ENCODE results near the gene DGKB. TPM values are rescaled to one million over a fixed set of nuclear protein-coding genes. Genes with fewer than 3 reads are reported as not detected.

DGKB gene
- polyA plus RNA-seq, 2 of the 4 experiments (the other 2 are of a cell fraction) = 0.01 TPM; not detected in 1

- TF ChIP-seq ELK1 (IDR thresholded peaks at IDR 0.05; ENCODE audit: low read depth, low read length) (no peak), RCOR1 (IDR thresholded peaks at IDR 0.05; ENCODE audit: low read depth, low read length) (no peak), ZC3H11A (IDR thresholded peaks at IDR 0.05) (no peak), MAFK (IDR thresholded peaks at IDR 0.05; ENCODE audit: partially characterized antibody) (no peak), BHLHE40 (IDR thresholded peaks at IDR 0.05; ENCODE audit: low read depth, low read length) (no peak), ZFP36 (IDR thresholded peaks at IDR 0.05; ENCODE audit: borderline replicate concordance, partially characterized antibody) (no peak), HEYL (CRISPR knock-in tag; IDR thresholded peaks at IDR 0.05) (no peak), HES2 (IDR thresholded peaks at IDR 0.05) (no peak), EP300 (IDR thresholded peaks at IDR 0.05) (no peak), RAD21 (conservative IDR thresholded peaks at IDR 0.05 in 1 of 2, IDR thresholded peaks at IDR 0.05 in 1 of 2) (no peak)
These were observed 607.9 kb downstream of the DGKB start (continued) for GRCh38 chr7:14294637-14295036.

- FAIRE-seq (no peak), DNase-seq (ENCODE audit: low read depth in 1 of 2, low spot score in 1 of 2) (no peak), ATAC-seq (no peak)
- TF ChIP-seq KDM1A (IDR thresholded peaks at IDR 0.05; ENCODE audit: low read depth) (no peak), ELK1 (IDR thresholded peaks at IDR 0.05; ENCODE audit: low read depth, low read length) (no peak), NPAS2 (CRISPR knock-in tag; IDR thresholded peaks at IDR 0.05; ENCODE audit: borderline replicate concordance) (no peak), HES2 (IDR thresholded peaks at IDR 0.05) (no peak), USF2 (IDR thresholded peaks at IDR 0.05) (no peak), PBX3 (IDR thresholded peaks at IDR 0.05) (no peak), CBX2 (IDR thresholded peaks at IDR 0.05; ENCODE audit: borderline replicate concordance, low read depth) (no peak), FOXS1 (CRISPR knock-in tag; IDR thresholded peaks at IDR 0.05) (no peak), ZNF302 (CRISPR knock-in tag; IDR thresholded peaks at IDR 0.05) (no peak), RCOR1 (IDR thresholded peaks at IDR 0.05; ENCODE audit: low read depth, low read length) (no peak), CTCF (IDR thresholded peaks at IDR 0.05) (no peak), JUNB (IDR thresholded peaks at IDR 0.05) (no peak)
- H3K4me3 ChIP-seq = no peak overlapping the region
- H3K27ac ChIP-seq = no peak overlapping the region
- H3K9me3 ChIP-seq = no peaks in the 10 kb centered on the region; the same call in 1 of the 3 replicates
- ChIA-PET POLR2A (no interaction called here), CTCF (no interaction called here)
- 46% methylated on average over 2 of the region's 2 CpGs for WGBS (ENCODE audit: missing lambda C conversion rate)
- H3K4me2 ChIP-seq = no peak overlapping the region
- no peaks in the 10 kb centered on the region for H3K4me1 ChIP-seq
These were observed 609.1 kb downstream of the DGKB start for GRCh38 chr7:14293434-14293833.

Data from A549 (cell line).